GM18502 (cell line): ENCODE results near the gene PRSS2.
A peak's percentile ranks its signal among the peaks of the same experiment; 100 is the strongest.
"Not testable (repeated sequence)": the region's sequence is repeated elsewhere in the genome, so short reads cannot be mapped to it uniquely, and the experiment has no call there.

Experiments
- ATAC-seq: cut with Tn5 transposase; IDR thresholded peaks from one replicate; pipeline ENCODE4 v1.9.1; 2021; ENCODE audit warnings: mild to moderate bottlenecking; ENCODE audit not compliant: unreplicated experiment, poor library complexity

PRSS2 gene

DNA sequence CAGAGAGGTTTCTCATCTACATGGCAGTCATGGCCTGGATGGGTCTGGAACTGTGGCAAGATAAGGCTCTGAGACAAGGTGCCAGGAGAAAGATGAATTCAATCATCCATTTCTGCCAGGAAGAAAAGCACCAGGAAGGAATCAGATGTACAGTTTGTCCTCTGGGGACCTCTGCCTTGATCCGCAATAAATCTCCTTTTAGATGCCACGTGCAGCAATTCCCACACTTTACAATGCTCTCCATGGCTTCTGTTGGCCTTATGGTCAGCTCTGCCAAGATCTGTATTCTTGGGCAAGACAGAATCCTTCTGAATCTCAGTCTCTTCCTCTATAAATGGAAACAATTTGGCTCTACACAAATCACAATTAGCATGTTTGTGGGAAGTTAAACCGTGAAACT lies 12.5 kb upstream of the PRSS2 start:
- ATAC-seq, result not testable (repeated sequence)

DNA sequence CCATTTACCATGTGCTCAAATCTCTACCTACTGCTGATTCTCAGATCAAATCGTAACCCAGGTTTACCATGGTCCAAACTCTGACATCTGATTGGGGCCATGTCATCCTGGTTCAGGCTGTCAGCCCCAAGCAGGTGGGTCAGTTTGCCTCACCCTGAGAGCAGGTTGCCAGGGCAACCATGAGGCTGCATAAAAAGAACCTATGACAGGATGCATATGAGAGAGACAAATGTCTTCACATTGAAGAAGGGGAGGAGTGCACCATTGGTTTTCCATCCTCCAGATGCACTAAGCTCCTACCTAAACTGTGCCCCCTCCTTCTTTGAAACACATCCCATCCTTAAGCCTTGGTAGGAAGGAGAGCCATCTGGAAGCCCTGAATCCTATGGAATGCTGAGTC lies 11.3 kb upstream of the PRSS2 start:
- ATAC-seq, result no peak

DNA sequence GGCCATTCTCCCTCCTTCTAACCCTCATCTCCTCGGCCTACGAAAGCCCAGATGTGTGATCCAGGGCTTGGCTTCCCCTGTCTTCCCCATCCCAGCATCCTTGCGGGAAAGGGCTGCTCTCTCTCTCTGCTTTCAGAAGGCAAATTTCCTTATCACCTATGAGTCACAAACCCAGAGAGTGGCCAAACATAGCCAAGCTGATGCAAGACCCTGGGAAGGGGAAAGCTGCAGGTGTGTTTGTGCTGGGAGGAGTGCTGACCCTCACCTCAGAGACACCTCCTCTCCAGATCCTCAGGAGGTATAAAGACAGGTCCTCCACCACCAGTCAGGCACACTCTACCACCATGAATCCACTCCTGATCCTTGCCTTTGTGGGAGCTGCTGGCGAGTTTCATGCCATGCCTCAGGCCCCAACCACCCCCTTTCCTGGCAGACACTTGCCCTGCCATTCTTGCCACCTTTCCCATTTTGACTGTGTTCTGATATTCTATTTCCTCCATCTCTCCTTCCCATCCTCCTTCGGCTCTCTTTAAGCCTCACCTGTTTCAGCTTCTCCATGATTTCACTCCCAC lies 10.6 kb upstream of the PRSS2 start:
- no peak for ATAC-seq

DNA sequence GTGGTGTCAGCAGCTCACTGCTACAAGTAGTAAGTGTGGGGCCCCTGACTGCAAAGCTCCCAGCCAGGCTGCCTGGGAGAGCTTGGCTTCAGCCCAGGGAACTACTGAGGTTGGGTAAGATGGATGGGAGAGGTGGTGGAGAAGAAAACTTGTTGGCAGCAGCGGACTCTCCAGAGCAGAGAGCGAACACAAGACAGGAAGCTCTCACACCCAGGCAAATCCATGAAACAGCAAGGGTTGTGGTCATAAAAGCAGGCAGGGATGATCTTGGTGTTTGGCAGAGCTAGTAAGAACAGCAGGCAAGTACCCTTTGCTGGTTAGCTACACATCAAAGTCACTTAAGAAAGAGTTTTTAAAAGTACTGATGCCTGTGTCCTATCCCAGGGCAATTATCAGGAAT lies 9.2 kb upstream of the PRSS2 start:
- ATAC-seq, result not testable (repeated sequence)

DNA sequence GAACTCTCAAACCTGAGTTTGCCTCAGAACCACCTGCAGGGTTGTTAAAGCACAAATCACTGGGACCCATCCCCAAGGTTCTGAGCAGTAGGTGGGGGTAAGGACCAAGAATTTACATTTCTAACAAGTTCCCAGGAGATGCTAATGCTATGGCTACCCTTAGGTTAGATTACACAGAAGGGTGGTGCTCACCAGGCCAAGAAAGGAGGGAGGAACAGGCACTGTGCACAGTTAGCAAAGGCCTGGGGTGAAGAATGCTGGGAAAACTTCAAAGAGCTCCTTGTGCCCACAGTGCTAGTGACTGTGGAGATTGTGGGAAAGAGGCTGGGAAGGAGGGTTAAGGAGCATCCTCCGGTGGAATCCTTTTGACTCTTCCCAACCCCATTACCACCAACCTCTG lies 8.7 kb upstream of the PRSS2 start:
- no peak for ATAC-seq

DNA sequence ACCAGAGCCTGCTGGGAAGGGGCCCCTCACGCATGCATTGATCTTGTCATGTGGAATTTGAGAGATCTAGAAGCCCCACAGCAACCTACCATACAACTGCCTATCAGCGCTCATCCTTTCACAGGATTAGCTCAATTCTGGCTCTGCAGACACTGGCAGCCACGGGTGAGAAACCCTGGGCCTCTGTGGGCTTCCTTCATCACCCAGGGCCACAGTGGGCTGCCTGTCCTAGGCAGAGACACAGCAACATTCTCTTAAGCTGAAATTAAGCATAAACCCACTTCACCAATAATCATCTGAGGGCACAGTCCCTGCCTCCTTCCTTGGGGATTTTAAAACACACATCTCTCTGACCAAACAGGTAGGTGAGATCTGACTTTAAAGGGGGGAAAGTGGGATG lies 3.3 kb upstream of the PRSS2 start:
- ATAC-seq, result no peak

DNA sequence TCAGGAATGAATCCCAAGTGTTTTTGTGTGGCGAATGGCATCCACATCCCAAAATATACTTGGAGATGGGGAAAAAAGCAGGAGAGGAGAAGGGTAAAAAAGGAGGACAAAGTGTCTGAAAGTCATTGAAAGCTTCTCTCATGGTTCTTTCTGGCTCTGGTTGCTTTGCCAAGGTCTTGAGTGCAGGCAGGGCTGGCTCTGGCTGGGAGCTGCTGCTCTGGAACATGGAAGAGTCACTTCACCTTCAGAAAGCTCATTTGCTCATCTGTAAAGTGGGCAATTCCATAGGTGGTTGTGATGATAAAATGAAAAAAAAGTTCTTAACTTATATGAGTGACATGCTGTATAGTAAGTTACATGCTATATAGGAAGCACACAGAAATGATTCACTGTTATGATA lies 2.9 kb upstream of the PRSS2 start:
- no peak for ATAC-seq

DNA sequence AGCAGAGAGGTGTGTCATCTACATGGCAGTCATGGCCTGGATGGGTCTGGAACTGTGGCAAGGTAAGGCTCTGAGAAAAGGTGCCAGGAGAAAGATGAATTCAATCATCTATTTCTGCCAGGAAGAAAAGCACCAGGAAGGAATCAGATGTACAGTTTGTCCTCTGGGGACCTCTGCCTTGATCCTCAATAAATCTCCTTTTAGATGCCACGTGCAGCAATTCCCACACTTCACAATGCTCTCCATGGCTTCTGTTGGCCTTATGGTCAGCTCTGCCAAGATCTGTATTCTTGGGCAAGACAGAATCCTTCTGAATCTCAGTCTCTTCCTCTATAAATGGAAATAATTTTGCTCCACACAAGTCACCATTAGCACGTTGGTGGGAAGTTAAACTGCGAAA lies 1.9 kb upstream of the PRSS2 start:
- ATAC-seq, result not testable (repeated sequence)

DNA sequence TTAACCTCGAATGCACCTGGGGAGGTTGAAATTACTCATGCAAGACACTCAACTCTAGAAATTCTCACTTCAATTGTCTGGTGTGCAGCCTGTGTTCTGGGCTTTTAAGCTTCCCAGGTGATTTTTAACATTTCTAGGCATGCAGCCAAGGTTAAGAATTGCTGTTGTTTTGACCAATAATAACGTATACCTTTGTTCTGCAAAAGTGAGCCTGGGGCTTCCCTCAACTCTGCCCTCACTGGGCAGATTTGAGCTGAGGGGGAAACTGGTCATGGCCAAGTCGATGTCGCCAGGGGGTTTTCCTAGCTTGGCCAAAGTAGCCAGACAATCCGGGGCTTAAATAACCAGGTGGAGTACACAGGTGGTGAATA lies 568 bp downstream of the PRSS2 start:
- ATAC-seq, result peak; percentile 83

DNA sequence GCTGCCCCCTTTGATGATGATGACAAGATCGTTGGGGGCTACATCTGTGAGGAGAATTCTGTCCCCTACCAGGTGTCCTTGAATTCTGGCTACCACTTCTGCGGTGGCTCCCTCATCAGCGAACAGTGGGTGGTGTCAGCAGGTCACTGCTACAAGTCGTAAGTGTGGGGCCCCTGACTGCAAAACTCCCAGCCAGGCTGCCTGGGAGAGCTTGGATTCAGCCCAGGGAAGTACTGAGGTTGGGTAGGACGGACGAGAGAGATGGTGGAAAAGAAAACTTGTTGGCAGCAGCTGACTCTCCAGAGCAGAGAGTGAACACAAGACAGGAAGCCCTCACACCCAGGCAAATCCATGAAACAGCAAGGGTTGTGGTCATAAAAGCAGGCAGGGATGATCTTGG lies 1.3 kb downstream of the PRSS2 start:
- no peak for ATAC-seq

DNA sequence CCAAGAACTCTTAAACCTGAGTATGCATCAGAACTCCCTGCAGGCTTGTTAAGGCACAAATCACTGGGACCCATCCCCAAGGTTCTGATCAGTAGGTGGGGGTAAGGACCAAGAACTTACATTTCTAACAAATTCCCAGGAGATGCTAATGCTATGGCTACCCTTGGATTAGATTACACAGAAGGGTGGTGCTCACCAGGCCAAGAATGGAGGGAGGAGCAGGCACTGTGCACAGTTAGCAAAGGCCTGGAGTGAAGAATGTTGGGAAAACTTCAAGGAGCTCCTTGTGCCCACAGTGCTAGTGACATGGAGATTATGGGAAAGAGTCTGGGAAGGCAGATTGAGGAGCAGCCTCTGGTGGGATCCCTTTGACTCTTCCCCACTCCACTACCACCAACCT lies 1.9 kb downstream of the PRSS2 start:
- no peak for ATAC-seq

DNA sequence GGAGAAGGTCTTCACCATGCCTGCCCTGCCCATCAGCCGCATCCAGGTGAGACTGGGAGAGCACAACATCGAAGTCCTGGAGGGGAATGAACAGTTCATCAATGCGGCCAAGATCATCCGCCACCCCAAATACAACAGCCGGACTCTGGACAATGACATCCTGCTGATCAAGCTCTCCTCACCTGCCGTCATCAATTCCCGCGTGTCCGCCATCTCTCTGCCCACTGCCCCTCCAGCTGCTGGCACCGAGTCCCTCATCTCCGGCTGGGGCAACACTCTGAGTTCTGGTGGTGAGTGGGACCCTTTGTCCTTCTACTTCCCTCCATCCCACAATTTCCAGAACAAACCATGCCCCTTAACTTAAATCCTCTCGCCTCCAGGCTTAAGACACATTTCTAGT lies 2.5 kb downstream of the PRSS2 start:
- ATAC-seq, result no peak

DNA sequence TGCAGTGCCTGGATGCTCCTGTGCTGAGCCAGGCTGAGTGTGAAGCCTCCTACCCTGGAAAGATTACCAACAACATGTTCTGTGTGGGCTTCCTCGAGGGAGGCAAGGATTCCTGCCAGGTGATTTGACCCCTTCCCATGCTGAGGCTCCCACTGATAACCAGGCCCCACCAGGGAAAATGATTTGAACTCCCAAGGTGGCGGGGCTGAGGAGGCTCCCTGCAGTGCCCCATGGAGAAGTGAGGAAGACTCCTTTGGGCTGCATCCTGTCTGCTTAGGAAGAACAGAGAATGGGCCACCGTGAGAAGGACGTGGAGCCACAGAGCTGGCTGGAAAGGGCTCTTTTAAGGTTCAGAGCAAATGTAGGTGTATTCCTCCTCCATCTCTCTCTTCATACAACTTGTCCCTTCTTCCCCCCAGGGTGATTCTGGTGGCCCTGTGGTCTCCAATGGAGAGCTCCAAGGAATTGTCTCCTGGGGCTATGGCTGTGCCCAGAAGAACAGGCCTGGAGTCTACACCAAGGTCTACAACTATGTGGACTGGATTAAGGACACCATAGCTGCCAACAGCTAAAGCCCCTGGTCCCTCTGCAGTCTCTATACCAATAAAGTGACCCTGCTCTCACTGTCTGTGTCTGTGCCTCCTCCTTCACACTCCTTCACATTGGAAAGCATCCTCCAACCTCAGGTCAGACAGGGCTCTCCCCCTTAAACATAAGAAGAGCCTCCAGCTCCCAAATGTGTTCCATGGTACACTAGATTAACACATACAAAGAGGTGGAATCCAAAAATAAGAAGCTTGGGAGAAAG lies 3.4 kb downstream of the PRSS2 start:
- ATAC-seq, result no peak

DNA sequence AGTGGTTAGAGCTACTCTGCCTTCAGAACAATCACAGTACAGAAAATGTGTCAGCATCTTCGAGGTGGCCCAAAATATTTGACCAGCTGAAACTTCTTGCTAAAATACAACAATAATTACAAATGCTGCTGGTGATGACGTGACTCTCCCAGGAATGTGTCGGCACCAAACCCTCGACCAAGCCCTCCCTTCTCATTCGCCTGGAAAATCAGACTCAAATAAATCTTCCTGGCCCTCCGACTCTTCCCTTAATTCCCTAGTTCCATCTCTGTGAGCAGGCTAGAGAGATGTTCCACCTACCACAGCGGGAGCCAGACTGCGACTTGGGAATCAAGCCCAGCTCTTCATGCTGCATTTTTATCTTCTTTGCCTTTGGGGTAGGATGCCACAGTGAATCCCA lies 4.1 kb downstream of the PRSS2 start:
- no peak for ATAC-seq

DNA sequence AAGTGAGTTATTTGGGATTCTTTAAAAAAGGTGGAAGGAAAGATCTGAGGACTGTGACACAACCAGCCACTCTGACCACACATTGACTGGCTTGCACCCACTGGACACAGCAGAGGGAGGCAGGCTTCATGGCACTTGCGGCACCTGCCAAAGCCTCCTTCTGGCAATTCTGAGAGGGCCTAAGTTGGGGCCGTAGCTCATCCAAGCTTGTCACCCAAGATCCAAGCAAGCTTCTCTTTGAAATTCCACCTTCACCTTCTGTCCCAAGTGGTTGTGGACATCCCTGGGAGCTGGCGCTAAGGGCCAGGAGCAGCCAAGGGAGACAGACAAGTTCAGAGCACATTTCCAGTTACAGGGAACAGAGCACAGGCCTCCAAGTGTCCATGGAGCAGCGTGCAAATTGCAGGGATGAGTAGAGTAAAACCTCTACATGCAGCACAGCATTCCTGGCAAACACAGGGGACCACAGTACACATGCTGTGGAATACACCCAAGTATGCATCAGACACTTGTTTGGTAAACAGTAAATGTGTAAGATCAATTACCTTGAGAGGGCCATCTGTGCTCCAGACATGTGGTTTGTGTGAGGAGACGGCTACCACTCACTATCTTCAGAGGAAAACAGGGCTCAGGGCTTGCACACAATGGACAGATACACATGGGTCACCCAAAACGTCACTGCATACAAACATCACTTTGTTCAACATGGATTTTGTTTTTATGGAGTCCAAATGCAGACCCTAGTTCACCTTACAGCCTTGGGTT lies 4.8 kb downstream of the PRSS2 start:
- ATAC-seq, result not testable (repeated sequence)

DNA sequence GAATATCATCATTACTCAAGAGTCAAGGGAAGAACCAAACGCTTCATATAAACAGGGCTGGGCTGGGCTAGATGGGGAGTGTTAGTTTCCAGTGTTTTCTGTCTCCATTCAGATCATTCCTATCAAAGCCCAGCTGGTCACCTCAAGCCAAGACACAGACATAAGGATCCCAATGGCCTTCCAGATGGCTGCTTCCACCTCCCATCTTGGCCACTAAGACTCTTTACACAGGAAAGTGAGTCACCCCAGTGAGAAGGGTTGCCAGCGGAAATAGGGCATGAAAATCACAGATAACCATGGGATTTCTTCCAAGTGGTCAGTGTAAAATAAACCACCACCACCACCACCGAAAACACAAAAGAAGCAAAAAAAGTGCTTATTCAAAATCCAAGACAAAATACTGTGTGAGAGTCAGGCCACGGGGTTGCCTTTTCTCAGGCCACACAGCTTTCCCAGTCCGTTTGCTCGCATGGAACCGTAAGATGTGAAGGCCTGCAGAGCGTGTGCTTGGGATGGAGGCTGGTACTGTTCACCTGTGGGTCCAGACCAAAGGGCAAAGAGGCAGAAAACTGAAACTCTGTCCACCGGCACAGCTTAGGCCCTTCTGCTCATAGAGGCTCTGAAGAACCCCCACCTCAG lies 5.6 kb downstream of the PRSS2 start:
- ATAC-seq, result no peak

DNA sequence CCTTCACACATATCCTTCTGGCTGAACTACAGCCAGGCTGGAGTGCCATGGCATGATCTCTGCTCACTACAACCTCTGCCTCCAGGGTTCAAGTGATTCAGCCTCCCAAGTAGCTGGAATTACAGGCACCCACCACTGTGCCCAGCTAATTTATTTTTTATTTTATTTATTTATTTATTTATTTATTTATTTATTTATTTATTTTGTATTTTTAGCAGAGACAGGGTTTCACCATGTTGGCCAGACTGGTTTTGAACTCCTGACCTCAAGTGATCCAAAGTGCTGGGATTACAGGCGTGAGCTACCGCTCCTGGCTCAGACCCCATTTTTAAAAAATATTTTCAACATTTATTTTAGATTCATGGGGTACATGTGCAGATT lies 6.1 kb downstream of the PRSS2 start:
- not testable (repeated sequence) for ATAC-seq

DNA sequence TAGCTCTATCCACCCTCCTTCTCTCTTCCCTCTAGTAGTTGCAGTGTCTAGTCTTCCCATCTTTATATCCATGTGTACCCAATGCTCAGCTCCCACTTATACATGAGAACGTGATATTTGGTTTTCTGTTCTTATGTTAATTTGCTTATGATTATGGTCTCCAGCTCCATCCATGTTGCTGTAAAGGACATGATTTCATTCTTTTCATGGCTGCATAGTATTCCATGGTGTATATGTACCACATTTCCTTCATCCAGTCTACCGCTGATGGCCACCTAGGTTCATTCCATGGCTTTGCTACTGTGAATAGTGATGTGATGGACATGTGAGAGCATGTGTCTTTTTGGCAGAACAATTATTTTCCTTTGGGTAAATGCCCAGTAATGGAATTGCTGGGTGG lies 6.5 kb downstream of the PRSS2 start:
- no peak for ATAC-seq

DNA sequence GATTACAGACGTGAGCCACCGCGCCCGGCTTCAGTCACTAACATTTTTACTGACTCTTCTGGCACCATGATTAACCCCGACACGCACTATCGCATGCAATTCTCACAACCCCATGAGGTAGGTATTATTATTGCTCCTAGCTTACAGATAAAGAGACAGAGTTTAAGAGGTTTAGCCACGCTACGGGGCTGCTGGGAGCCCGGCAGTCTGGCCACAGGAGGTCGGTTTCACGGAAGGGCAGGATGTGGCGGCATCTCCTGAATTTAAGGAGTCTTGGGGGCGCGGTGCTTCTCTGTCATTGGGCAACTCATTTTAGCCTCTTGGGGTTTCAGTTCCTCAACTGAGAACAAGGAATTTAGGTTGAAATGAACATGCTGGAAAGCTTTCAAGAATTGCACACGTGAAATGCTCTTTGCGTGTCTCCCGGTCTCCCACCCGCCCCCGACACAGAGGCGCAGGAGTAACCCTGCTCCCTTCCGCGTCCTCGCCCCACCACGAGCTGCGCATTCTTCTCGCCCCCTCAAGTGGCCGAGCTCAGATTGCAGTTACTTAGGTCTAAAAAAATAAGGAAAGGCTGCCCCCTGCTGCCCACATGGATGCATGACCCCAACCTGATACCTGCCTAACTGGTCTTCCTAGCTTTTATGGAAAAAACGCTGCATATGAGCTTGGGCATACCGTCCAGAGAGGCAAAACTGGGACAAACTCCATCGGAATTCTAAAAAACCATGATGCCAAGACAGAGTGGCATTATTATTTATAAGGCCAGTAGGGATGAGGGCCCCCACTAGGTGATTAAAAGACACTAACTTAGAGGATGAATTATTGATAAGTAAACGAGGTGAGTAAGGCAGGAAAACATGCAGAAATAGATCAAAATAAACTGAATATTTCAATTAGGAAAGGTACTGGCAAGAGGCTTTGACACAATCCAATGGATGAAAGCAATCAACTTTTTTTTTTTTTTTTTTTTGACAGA lies 12.4 kb downstream of the PRSS2 start:
- peak; percentile 94 for ATAC-seq

DNA sequence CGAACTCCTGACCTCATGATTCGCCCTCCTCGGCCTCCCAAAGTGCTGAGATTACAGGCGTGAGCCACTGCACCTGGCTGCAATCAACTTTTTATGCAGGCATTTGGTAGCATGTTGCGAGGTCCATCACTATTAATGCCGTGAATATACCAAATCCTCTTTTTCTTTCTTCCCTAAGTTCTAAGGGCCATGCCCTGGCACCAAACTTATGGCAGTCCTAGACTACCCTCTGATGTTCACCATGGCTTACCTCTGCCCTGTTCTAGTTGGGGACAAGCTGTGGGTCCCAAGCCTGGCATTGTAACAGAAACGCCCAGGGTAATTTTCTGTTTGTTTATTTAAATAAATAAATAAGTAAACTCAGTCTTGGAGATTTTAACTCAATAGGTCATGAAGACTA lies 13.3 kb downstream of the PRSS2 start:
- no peak for ATAC-seq
